ENCODE measurements around the gene RAB4A.
A peak's percentile ranks its signal among the peaks of the same experiment; 100 is the strongest.

RAB4A gene, protein sequence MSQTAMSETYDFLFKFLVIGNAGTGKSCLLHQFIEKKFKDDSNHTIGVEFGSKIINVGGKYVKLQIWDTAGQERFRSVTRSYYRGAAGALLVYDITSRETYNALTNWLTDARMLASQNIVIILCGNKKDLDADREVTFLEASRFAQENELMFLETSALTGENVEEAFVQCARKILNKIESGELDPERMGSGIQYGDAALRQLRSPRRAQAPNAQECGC

DNA sequence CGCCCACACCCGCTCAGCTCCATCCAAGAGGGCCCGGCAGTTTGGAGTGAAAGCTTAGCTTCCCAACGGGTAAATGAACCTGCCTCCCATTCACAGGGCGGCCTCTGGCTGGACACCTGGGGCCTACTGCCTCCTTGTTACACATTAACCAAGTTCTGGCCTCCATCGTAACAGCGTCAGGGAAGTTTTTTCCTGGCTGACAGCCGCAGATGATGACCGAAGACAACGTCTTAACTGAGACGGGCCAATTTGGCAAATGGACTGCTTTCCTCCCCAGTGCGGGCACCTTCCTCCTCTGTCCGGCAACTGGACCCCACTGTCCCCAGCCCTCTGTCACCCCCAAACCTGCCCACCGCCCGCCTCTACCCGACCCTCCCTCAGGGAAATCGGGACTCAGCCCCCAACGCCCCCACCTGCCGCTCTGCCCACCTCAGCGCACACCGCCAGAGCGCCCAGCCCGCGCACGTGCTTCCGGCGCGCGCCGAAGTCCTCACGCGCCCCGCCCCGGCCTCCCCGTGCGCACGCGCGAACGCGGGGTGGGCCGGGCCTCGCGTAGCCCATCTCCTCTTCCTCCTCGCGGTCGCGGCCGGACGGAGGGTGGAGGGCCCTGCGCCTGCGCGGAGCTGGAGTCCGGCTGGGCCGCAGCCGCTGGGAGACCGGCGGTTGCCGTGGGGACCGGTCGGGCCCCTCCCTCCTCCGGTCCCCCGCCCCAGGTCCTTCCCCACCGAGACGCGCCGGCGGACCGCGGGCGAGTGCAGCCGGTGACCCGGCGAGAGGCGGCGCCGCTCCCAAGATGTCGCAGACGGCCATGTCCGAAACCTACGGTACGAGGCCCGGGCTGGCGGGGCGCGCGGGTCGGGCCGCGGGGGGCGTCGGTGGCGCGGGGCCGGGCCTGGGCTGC lies at the start of gene RAB4A:
Gene RAB4A, plus strand, starts transcription at position 565 of the 901 bp plus-strand sequence. Its CDS starts 229 bp downstream, at position 794.
- peaks cover 26% of the 10 kb centered on the region for H3K4me1 ChIP-seq (ENCODE audit: control insufficient read depth, insufficient read depth, low read length)
- peak within 1 kb of the TSS; percentile 84 for H3K9ac ChIP-seq (ENCODE audit: low read length)
- H3K27me3 ChIP-seq (replicated peaks; ENCODE audit: control insufficient read depth, insufficient read depth, low read length) = no peaks in the 10 kb centered on the region
- peak within 1 kb of the TSS; percentile 90 for H3K4me3 ChIP-seq (ENCODE audit: low read length)
- H3K9me3 ChIP-seq (ENCODE audit: control insufficient read depth, low read length) = peaks cover 10% of the 10 kb centered on the region
- H3K36me3 ChIP-seq (ENCODE audit: control insufficient read depth, insufficient read depth, low read length, severe bottlenecking) = no peaks in the 10 kb centered on the region
- DNase-seq (ENCODE audit: low read depth) = peak; percentile 97

DNA sequence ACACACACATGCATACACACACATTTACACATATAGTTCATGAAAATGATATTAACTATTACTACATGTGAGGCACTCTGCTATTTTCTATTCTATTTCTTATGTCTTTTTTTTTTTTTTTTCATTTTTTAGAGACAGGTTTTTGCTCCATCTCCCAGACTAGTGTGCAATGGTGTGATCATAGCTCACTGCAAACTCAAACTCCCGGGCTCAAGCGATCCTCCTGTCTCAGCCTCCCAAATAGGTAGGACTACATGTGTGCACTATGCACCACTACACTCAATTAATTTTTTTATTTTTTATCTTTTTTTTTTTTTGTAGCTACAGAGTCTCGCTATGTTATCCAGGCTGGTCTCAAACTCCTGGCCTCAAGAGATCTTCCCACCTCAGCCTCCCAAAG lies 48.8 kb upstream of the RAB4A start:
- DNase-seq (ENCODE audit: low read depth) = no peak
- Histone ChIP-seq H3K9me3 (ENCODE audit: control insufficient read depth, low read length) (no peaks in the 10 kb centered on the region), H3K27me3 (replicated peaks; ENCODE audit: control insufficient read depth, insufficient read depth, low read length) (peaks cover 3% of the 10 kb centered on the region), H3K4me1 (ENCODE audit: control insufficient read depth, insufficient read depth, low read length) (peaks cover 17% of the 10 kb centered on the region), H3K36me3 (ENCODE audit: control insufficient read depth, insufficient read depth, low read length, severe bottlenecking) (no peaks in the 10 kb centered on the region), H3K9ac (ENCODE audit: low read length) (no peak overlapping the region), H3K4me3 (ENCODE audit: low read length) (no peak overlapping the region)

DNA sequence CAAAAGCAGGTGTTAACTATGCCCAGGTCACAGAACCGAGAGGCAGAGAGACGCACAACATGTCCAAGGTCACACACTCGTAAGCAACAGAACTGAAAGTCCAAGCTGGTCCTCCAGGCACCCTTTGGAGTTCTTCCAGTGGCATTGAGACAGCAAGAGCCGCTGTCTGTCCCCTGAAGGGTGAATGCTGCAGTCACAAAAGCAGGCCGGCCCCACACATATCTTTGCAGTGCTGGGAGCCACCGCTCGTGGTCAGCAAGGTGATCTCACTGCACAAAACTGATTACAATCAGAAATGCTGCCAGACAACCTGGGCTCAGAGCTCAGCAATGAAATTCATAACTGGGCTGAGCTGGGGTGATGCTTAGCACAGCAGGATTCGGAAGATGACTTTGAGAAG lies 47.4 kb upstream of the RAB4A start:
- Histone ChIP-seq H3K4me3 (ENCODE audit: low read length) (no peak overlapping the region), H3K9ac (ENCODE audit: low read length) (no peak overlapping the region), H3K4me1 (ENCODE audit: control insufficient read depth, insufficient read depth, low read length) (peaks cover 17% of the 10 kb centered on the region), H3K27me3 (replicated peaks; ENCODE audit: control insufficient read depth, insufficient read depth, low read length) (peaks cover 3% of the 10 kb centered on the region), H3K9me3 (ENCODE audit: control insufficient read depth, low read length) (no peaks in the 10 kb centered on the region), H3K36me3 (ENCODE audit: control insufficient read depth, insufficient read depth, low read length, severe bottlenecking) (no peaks in the 10 kb centered on the region)
- no peak for DNase-seq (ENCODE audit: low read depth)

DNA sequence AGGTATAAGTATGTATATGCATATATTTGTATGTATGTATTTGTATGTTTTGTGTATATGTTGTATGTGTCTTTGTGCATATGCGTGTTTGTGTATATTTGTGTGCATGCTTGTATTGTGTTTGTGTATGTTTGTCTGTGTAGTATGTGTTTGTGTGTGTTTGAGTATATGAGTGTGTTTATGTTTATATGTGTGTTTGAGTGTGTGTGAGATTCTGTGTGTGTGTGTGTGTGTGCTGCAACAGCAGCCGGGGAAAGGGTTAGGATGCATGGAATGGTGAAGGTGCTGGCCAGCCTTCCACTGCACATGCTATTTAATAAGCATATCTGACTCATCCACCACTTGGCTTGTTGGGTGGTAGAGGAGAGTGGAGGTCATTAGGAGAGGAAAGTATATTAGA lies 46.6 kb upstream of the RAB4A start:
- Histone ChIP-seq H3K9me3 (ENCODE audit: control insufficient read depth, low read length) (no peaks in the 10 kb centered on the region), H3K4me1 (ENCODE audit: control insufficient read depth, insufficient read depth, low read length) (peaks cover 24% of the 10 kb centered on the region)
- peak; percentile 25 for DNase-seq (ENCODE audit: low read depth)

DNA sequence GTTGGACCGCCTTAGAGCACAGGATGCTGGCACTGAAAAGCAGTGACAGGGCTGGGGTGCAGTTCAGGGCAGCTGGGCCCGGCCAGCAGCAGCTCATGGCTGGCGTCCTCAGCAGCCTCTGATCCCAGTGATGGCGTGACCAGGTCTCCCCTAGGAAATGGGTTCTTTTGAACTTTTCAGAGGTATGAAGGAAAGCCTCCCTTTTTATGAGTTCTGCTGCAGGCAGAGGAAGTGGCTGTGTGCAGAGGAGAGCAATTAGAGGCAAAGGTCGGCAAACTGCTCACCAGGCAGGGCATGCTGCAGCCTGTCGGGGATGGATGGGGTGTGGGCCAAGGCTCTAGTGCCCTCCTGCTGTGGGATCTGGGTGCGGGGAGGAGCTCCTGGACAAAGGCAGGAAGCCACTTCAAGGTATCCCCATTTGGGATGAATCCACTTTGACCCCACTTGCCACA lies 45.6 kb upstream of the RAB4A start:
- no peak overlapping the region for H3K9ac ChIP-seq (ENCODE audit: low read length)
- no peaks in the 10 kb centered on the region for H3K9me3 ChIP-seq (ENCODE audit: control insufficient read depth, low read length)
- DNase-seq (ENCODE audit: low read depth) = no peak
- H3K27me3 ChIP-seq (replicated peaks; ENCODE audit: control insufficient read depth, insufficient read depth, low read length) = peaks cover 3% of the 10 kb centered on the region
- peaks cover 33% of the 10 kb centered on the region for H3K4me1 ChIP-seq (ENCODE audit: control insufficient read depth, insufficient read depth, low read length)
- H3K4me3 ChIP-seq (ENCODE audit: low read length) = no peak overlapping the region
- no peaks in the 10 kb centered on the region for H3K36me3 ChIP-seq (ENCODE audit: control insufficient read depth, insufficient read depth, low read length, severe bottlenecking)

More for the DNA sequence above, 46.6 kb upstream of the RAB4A start:
- peaks cover 3% of the 10 kb centered on the region for H3K27me3 ChIP-seq (replicated peaks; ENCODE audit: control insufficient read depth, insufficient read depth, low read length)
- H3K36me3 ChIP-seq (ENCODE audit: control insufficient read depth, insufficient read depth, low read length, severe bottlenecking) = no peaks in the 10 kb centered on the region
- no peak overlapping the region for H3K4me3 ChIP-seq (ENCODE audit: low read length)
- H3K9ac ChIP-seq (ENCODE audit: low read length) = no peak overlapping the region

DNA sequence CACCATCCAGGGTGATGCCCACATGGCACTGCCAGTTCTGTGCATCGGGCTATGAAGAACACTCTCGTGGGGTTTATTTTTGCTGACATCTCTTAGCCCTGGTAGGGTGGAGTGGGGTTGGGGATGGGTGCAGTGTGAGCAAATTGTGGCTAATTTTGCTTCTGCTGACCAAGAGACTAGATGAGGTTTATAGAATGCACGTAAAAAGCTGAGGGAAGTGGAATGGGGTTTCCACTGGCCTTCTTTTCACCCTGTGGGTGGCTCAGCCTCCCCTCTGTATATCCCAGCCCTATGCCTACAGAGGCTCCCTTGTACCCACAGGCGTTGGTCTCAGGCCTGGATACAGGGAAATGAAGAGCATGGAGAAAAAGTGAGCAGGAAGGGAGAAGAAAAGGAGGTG lies 44.1 kb upstream of the RAB4A start:
- Histone ChIP-seq H3K36me3 (ENCODE audit: control insufficient read depth, insufficient read depth, low read length, severe bottlenecking) (no peaks in the 10 kb centered on the region), H3K4me1 (ENCODE audit: control insufficient read depth, insufficient read depth, low read length) (peaks cover 40% of the 10 kb centered on the region), H3K27me3 (replicated peaks; ENCODE audit: control insufficient read depth, insufficient read depth, low read length) (peaks cover 3% of the 10 kb centered on the region), H3K4me3 (ENCODE audit: low read length) (no peak overlapping the region), H3K9me3 (ENCODE audit: control insufficient read depth, low read length) (no peaks in the 10 kb centered on the region), H3K9ac (ENCODE audit: low read length) (no peak overlapping the region)
- no peak for DNase-seq (ENCODE audit: low read depth)

DNA sequence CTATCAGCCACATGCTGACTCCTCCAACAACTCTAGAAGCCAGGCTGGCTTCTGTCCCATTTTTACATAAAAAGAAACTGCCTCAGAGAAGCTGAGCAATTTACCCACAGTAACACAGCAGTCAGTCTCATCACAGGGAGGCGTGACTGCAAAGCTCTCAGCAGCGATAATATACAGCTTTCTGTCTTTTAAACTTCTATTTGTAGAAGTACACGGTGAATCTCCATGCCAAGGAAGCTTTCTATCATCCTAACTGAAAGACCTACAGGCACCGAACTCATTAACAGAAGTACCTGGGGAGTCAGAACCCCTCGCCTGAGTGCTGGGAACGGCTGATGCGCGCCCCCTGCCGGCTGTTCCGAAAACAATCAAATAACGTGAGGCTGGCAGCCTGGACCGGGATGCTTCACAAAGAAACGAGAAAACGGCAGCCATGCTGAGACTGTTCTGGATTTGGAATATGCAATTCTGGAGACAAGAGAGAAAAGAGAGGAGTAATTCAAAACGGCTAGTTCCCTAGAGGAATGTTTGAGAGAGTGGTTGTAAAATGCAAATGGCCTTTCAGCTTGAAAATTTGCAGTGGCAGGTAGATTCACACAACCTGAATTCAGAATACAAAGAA lies 43.5 kb upstream of the RAB4A start:
- Histone ChIP-seq H3K4me1 (ENCODE audit: control insufficient read depth, insufficient read depth, low read length) (peaks cover 40% of the 10 kb centered on the region), H3K9me3 (ENCODE audit: control insufficient read depth, low read length) (no peaks in the 10 kb centered on the region), H3K9ac (ENCODE audit: low read length) (no peak overlapping the region), H3K27me3 (replicated peaks; ENCODE audit: control insufficient read depth, insufficient read depth, low read length) (peaks cover 5% of the 10 kb centered on the region), H3K36me3 (ENCODE audit: control insufficient read depth, insufficient read depth, low read length, severe bottlenecking) (no peaks in the 10 kb centered on the region), H3K4me3 (ENCODE audit: low read length) (no peak overlapping the region)
- peak; percentile 87 for DNase-seq (ENCODE audit: low read depth)

DNA sequence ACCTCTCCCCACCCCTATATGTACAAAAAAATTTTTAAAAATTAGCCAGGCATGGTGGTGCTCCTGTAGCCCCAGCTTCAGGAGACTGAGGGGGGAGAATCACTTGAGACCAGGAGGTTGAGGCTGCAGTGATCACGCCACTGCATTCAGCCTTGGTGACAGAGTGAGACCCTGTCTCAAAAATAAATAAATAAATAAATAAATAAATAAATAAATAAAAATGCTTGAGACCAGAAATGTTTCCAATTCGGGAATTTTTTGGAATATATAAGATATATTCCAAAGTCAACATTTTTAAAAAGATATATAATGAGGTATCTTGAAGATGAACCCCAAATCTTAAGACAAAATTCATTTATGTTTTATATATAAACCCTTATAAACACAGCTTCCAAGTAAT lies 42.4 kb upstream of the RAB4A start:
- no peaks in the 10 kb centered on the region for H3K9me3 ChIP-seq (ENCODE audit: control insufficient read depth, low read length)
- DNase-seq (ENCODE audit: low read depth) = no peak
- no peak overlapping the region for H3K4me3 ChIP-seq (ENCODE audit: low read length)
- no peak overlapping the region for H3K9ac ChIP-seq (ENCODE audit: low read length)
- no peaks in the 10 kb centered on the region for H3K36me3 ChIP-seq (ENCODE audit: control insufficient read depth, insufficient read depth, low read length, severe bottlenecking)
- peaks cover 40% of the 10 kb centered on the region for H3K4me1 ChIP-seq (ENCODE audit: control insufficient read depth, insufficient read depth, low read length)
- H3K27me3 ChIP-seq (replicated peaks; ENCODE audit: control insufficient read depth, insufficient read depth, low read length) = peaks cover 10% of the 10 kb centered on the region

DNA sequence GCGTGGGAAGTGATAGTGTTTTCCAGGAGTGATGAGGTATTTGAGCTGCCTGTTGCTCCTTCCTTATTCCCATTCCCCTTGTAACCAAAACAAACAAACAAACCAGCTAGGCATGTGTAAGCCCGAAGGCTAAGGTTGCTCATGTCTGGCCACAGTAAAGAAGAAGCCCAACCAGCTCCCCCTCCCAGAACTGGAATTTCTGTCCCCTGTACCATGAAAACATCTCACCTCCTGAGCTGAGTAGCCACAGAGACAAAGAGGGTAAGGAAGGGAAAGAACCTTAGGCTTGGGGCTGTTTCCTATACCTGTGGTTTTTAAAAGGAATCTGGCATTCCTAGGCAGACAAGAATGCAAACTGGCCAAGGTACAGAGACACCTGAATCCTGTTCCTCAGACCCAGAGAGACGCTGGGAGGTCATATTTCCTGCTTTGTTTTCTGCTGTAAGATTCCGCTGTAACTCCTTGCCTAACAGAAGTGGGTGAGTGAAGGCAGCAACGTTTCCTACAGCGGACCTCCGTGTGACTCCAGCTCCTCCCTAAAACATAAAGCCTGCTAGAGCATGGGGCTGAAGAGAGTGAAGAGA lies 41.7 kb upstream of the RAB4A start:
- H3K4me3 ChIP-seq (ENCODE audit: low read length) = peak overlapping the region; percentile 71
- DNase-seq (ENCODE audit: low read depth) = peak; percentile 37
- no peaks in the 10 kb centered on the region for H3K36me3 ChIP-seq (ENCODE audit: control insufficient read depth, insufficient read depth, low read length, severe bottlenecking)

DNA sequence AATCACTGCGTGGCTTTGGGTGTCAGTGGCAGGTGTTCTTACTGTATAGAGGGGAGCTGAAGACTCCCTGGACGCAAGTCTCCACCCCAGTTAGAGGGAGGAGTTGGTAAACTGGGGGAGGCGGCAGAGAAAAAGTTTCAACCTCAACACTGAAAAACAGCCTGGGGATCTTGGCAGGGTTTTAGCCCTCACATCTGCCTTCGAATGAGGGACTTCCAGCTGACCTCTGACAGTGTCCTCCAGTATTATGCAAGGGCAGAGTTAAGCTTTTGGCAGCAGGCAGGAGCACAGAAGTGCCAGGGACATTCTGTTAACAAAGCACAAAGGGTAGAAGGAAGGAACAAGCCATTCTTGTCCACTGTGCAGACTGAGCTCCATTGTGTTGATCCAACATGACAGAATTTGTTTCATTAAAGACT lies 41.2 kb upstream of the RAB4A start:
- H3K4me1 ChIP-seq (ENCODE audit: control insufficient read depth, insufficient read depth, low read length) = peaks cover 35% of the 10 kb centered on the region
- H3K9ac ChIP-seq (ENCODE audit: low read length) = peak overlapping the region; percentile 71
- H3K4me3 ChIP-seq (ENCODE audit: low read length) = peak overlapping the region; percentile 71
- H3K27me3 ChIP-seq (replicated peaks; ENCODE audit: control insufficient read depth, insufficient read depth, low read length) = peaks cover 19% of the 10 kb centered on the region
- no peaks in the 10 kb centered on the region for H3K9me3 ChIP-seq (ENCODE audit: control insufficient read depth, low read length)
- DNase-seq (ENCODE audit: low read depth) = peak; percentile 54
- H3K36me3 ChIP-seq (ENCODE audit: control insufficient read depth, insufficient read depth, low read length, severe bottlenecking) = no peaks in the 10 kb centered on the region

More for the DNA sequence above, 41.7 kb upstream of the RAB4A start:
- Histone ChIP-seq H3K4me1 (ENCODE audit: control insufficient read depth, insufficient read depth, low read length) (peaks cover 40% of the 10 kb centered on the region), H3K27me3 (replicated peaks; ENCODE audit: control insufficient read depth, insufficient read depth, low read length) (peaks cover 16% of the 10 kb centered on the region), H3K9ac (ENCODE audit: low read length) (peak overlapping the region; percentile 71), H3K9me3 (ENCODE audit: control insufficient read depth, low read length) (no peaks in the 10 kb centered on the region)
